ENCODE measurements around the gene TFAP2E.
"Not testable (repeated sequence)": the region's sequence is repeated elsewhere in the genome, so short reads cannot be mapped to it uniquely, and the experiment has no call there.

TFAP2E gene

DNA sequence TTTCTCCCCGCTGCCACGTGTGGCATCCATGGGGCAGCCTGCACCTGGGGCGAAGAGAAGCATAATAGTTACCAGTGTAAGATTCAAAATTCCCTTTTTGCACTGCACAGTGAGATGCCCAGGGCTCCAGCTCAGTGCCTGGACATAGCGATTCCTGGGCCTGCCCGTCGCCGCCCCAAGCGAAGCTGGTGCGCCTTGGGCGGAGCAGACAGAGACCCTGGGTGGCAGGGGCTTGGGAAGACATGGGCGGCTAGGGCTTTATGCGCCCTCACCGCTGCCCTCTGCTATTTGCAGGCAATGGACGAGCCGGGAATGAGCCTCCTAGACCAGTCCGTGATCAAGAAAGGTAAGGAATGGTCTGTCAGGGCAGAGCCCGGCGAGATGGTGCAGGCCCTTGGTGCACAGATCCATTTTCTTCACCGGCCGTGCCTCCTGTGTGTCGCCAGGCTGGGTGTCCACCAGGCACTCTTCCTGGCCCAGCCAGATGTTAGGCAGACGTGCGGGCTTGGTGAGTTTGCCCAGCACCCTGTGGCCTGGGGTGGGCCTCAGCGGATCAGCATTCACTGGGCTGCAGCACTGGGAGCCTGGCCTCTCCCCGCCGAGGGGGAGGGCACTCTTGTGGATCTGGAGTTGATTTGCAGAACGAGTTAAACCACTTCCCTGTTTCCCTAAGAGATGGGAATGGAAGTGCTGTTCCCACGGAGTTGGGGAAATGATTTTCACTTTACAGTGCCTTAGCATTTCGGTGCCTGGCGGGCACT is 1.7 kb downstream of the TFAP2E start:
- DNase-seq = no peak

DNA sequence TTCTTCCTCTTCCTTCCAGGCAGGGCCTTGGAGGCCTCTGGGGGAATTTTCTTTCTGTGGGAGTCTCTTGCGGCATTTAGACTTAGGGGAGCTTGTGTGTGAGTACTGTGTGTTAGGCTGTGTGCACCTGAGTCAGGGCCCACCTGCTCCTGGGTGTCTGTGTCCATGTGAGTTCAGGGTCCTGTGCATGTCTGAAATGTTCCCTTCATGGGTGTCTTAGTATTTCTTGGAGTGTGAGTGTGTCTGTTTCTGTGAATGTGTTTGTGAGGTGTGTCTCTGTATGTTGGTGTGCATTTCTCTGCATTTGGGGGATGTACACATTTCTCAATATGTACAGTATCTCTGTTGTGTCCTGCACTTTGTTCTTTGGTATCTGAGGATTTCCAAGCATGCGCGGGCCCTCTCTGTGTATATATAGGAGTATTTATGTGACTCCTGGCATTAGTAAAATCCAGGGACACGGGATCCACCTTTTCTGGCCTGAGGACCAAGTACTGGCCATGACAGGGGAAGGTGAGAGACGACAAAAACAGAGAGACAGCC is 2.4 kb downstream of the TFAP2E start:
- no peak for DNase-seq

DNA sequence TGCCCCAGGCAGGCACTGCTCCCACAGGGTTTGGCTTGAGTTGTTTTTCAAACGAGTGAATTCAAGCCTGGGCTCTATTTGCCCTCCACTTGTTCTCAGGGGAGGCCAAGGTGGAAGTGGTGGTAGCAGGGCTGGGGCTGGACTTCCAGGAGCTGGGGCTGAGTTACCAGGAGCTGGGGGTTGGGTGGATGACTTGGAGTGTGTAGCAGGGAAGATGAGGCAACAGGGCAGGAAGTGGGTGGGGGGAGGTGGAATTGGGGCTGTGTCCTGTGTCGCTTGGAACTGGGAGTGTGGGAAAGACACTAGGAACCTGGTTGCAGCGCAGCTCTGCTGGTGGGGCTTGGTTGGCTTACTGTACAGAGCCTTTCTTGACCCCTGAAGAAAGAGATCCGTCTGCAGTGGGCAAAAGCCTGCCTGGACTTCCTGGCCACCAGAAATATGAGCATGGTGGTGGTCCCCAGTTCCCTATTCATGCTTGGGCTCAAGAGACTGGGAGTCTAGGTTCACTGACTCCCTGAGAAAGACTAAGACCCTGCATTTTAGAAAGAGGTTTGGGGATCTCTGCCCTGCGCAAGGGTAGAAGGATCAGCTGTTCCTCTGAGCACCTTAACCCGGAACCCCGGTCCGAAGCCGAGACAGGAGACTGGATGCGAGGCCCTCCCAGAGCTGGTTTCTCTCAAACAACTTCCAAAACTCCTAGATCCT is 3.1 kb downstream of the TFAP2E start:
- DNase-seq = no peak

DNA sequence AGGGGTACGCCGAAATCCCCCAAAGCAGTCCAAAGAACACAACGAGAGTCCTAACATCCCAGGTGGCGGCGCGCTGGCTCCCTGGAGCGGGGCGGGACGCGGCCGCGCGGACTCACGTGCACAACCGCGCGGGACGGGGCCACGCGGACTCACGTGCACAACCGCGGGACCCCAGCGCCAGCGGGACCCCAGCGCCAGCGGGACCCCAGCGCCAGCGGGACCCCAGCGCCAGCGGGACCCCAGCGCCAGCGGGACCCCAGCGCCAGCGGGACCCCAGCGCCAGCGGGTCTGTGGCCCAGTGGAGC is 3.6 kb downstream of the TFAP2E start:
- DNase-seq = not testable (repeated sequence)

DNA sequence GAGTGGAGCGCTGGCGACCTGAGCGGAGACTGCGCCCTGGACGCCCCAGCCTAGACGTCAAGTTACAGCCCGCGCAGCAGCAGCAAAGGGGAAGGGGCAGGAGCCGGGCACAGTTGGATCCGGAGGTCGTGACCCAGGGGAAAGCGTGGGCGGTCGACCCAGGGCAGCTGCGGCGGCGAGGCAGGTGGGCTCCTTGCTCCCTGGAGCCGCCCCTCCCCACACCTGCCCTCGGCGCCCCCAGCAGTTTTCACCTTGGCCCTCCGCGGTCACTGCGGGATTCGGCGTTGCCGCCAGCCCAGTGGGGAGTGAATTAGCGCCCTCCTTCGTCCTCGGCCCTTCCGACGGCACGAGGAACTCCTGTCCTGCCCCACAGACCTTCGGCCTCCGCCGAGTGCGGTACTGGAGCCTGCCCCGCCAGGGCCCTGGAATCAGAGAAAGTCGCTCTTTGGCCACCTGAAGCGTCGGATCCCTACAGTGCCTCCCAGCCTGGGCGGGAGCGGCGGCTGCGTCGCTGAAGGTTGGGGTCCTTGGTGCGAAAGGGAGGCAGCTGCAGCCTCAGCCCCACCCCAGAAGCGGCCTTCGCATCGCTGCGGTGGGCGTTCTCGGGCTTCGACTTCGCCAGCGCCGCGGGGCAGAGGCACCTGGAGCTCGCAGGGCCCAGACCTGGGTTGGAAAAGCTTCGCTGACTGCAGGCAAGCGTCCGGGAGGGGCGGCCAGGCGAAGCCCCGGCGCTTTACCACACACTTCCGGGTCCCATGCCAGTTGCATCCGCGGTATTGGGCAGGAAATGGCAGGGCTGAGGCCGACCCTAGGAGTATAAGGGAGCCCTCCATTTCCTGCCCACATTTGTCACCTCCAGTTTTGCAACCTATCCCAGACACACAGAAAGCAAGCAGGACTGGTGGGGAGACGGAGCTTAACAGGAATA is 4.2 kb downstream of the TFAP2E start:
- no peak for DNase-seq

DNA sequence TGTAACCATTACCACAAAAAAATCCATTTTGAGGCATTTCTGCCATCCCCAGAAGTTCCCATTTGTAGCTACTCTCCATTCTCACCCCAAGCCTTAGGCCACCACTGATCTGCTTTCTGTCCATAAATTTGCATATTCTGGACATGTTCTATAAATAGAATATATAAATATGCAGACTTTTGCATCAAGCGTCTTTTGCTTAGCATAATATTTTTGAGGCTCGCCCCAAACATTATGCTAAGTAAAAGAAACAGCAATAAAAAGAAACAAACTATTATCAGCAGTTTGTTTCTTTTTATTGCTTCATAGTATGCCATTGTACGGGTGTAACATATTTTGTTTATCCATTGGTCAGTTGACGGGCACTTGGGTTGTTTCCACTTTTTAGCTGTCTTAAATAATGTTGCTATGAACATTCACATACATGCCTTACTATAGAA is 7.9 kb downstream of the TFAP2E start:
- no peak for DNase-seq

DNA sequence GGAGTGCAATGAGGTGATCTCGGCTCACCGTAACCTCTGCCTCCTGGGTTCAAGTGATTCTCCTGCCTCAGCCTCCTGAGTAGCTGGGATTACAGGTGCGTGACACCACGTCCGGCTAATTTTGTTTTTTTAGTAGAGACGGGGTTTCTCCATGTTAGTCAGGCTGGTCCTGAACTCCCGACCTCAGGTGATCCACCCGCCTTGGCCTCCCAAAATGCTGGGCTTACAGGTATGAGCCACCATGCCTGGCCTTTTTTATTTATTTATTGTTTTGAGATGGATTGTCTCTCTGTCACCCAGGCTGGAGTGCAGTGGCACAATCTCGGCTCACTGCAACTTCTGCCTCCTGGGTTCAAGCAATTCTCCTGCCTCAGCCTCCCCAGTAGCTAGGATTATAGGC is 8.5 kb downstream of the TFAP2E start:
- not testable (repeated sequence) for DNase-seq

DNA sequence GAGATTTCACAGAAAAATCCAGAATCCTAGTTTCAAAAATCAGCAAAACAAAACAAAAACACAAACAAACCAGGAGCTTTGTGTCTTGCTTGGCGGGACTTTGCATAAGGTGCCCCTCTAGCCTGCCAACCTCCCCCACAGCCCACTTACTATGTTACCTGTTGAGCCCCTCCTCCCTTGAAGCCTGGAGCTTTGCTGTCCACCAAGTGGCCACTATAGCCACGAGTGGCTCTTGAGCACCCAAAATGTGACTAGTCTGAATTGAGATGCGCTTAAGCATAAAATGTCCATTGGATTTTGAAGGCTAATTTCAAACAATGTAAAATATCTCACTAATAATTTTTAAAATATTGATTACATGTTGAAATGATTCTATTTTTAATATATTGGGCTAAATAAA is 12.2 kb downstream of the TFAP2E start:
- no peak for DNase-seq

GRCh38 chr1:35585805-35586204 is 12.7 kb downstream of the TFAP2E start:
- DNase-seq = not testable (repeated sequence)

DNA sequence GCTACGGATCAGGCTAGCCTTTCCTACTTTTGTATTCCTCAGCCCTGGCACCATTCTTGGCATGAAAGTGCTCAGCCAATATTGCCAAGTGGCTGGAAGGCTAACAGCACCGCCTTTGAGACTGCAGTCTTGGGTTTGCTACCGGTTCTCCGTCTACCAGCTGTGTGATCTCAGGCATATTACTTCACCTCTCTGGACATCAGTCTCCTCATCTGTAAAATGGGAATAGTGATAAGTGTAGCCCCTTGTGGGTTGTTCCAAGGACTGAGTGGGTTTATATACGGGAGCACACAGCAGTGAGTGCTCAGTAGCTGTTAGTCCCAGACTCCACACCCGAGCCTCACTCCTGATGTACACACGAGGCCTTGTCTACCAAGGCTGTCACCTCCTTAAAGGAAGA is 13.7 kb downstream of the TFAP2E start:
- DNase-seq = no peak

- no peak for DNase-seq
Observed at GRCh38 chr1:35587736-35588135, 14.6 kb downstream of the TFAP2E start.

DNA sequence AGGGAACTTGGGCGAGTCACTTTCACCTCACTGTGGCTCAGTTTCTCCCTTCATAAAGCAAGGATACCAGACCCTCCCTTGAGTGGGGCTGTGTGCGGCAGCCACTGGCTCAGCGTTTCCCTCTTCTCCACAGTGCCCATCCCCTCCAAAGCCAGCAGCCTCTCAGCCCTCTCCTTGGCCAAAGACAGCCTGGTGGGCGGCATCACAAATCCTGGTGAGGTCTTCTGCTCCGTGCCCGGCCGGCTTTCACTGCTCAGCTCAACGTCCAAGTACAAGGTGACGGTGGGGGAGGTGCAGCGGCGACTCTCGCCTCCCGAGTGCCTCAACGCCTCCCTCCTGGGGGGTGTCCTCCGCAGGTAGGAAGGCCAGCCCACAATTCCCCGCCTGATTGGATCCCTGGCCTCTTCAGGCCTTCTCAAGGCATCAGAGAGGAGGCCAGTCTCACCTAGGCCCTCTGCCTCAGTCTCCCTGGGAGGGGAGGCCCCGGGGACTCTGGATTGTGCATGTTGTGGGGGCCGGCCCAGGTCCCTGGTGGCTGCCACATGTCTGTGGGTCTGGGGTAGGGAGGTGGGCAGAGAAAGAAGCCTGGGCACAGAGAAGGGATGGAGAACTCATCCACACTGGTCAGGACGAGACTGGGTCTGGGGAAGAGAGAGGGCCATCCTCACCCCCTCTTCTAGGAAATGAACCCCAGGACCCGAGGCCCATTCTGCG is 15.2 kb downstream of the TFAP2E start:
- DNase-seq = no peak

DNA sequence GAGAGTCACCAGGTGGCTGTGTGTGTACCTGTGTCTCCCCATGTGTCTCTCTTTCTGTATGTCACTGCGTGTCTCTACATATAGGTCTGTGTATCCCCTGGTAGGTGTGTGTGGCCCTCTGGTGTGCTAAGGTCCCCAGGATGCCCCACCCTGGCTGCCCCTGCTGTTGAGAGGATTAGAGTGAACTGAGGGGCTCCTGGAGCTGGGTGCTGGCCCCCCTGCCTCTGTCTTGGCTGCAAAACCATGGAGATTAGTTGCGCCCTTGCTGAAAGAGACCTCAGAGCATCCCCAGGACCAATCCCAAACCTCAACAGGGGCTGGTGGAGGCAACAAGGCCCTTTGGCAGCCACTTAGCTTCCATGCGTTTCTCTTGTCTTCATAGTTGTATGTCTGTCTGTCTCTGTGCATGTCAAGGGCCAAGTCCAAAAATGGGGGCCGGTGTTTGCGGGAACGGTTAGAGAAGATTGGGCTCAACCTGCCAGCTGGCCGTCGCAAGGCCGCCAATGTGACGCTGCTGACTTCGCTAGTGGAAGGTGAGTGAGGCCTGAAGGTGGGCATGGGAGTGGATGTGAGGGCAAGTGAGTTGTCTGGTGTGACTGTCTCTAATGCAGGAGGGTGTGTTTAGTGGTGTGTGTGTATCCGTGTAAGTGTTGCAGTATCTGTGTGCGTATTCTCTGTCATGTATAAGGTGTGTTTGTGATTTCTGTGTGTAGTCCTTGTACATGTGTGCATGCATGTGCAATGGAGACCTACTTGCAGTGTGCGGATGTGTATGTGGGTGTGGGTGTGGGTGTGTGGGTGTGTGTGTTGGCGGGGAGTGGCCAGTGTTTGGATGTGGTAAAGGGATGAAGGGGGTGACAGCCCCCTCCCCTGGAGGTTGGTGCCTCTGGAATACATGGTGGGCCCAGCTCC is 16.7 kb downstream of the TFAP2E start:
- no peak for DNase-seq

GRCh38 chr1:35590476-35591040 is 17.4 kb downstream of the TFAP2E start:
- DNase-seq = no peak

- no peak for DNase-seq
Observed at GRCh38 chr1:35591211-35591610, 18.1 kb downstream of the TFAP2E start.

DNA sequence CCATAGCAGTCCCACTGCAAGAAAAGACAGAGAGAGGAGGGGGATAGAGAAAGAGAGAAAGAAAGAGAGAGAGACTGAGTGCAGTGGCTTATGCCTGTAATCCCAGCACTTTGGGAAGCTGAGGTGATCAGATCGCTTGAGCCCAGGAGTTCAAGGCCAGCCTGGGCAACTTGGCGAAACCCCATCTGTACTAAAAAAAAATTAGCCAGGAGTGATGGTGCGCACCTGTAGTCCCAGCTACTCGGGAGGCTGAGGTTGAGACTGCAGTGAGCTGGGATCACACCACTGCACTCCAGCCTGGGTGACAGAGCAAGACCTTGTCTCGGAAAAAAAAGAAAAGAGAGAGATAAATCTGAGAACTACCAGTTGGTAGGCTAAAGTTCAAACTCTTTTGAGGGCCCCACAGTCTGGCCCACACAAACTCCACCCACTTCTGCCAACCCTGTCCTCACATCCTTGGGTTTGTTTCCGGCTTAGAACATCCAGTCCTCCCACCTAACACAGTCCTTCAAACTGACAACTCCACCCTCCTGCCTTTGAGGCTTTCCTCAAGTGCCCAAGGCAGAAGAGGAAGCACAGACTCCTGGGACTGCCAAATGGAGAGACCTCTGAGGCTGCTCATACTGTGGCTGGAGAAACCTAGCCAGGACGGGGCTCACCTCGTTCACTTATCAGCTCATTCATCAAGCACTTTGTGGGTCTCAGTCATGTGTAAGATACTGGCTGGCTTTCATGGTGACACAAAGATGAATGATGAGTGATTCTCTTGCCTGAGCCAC is 20.1 kb downstream of the TFAP2E start:
- no peak for DNase-seq

DNA sequence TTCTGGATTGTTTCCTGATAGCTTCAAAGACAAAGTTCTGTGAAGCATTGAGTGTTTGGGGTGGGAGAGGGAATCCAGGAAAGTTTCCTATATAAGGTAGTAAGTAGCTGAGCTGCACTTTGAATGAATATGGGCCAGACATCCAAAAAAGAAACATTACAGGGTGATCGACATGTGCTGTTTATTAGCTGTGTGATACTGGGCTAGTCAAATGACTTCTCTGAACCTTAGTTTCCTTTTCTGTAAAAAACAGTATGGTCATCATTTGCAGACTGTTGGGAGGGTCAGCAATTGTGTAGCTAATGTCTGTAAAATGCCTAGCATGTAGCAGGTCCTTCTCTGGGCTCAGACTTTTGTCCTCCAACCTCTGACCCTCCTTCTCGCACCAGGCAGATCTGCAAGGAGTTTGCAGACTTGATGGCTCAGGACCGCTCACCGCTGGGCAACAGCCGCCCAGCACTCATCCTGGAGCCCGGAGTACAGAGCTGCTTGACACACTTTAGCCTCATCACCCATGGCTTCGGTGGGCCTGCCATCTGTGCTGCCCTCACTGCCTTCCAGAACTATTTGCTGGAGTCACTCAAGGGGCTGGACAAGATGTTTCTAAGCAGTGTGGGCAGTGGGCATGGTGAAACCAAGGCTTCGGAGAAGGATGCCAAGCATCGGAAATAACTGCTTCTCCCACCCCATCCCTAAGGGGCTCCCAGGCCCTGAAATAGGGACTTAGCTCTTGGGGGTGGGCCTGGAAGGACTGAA is 21.1 kb downstream of the TFAP2E start:
- DNase-seq = no peak

- DNase-seq = no peak
Observed at GRCh38 chr1:35595684-35596083, 22.6 kb downstream of the TFAP2E start.

- DNase-seq = no peak
Observed at GRCh38 chr1:35597870-35598269, 24.8 kb downstream of the TFAP2E start.

GRCh38 chr1:35598895-35599294 is 25.8 kb downstream of the TFAP2E start:
- DNase-seq = no peak
